Inflammatory macrophage treated with lipopolysaccharide for 4 hours (primary cell): ENCODE measurements around the gene GDF10.

Experiments used
- DNase-seq: peaks from one replicate; pipeline ENCODE4 v3.0.0-alpha.2; 2020

The GDF10 gene

GRCh38 chr10:47317251-47317650 is 17.3 kb downstream of the GDF10 start:
- no peak for DNase-seq

- DNase-seq: no peak
Observed at GRCh38 chr10:47318706-47319105, 18.7 kb downstream of the GDF10 start.

GRCh38 chr10:47319784-47320183 is 19.8 kb downstream of the GDF10 start:
- no peak for DNase-seq

- no peak for DNase-seq
Observed at GRCh38 chr10:47320812-47321211, 20.8 kb downstream of the GDF10 start.

- DNase-seq: no peak
Observed at GRCh38 chr10:47321521-47322195, 21.7 kb downstream of the GDF10 start.

- DNase-seq: no peak
Observed at GRCh38 chr10:47322300-47323061, 22.5 kb downstream of the GDF10 start, which contains the start of gene GDF2. Gene GDF2, plus strand, starts transcription at chr10:47322454. Its CDS starts 215 bp downstream, at chr10:47322669.

GRCh38 chr10:47323087-47323486 is 23.1 kb downstream of the GDF10 start:
- DNase-seq: no peak

- no peak for DNase-seq
Observed at GRCh38 chr10:47323636-47324296, 23.8 kb downstream of the GDF10 start.

GRCh38 chr10:47325303-47326291 is 25.6 kb downstream of the GDF10 start:
- no peak for DNase-seq

- DNase-seq: no peak
Observed at GRCh38 chr10:47326306-47326926, 26.4 kb downstream of the GDF10 start.

- no peak for DNase-seq
Observed at GRCh38 chr10:47326927-47327330, 26.9 kb downstream of the GDF10 start.

- no peak for DNase-seq
Observed at GRCh38 chr10:47329855-47330254, 29.9 kb downstream of the GDF10 start.

GRCh38 chr10:47330366-47330765 is 30.4 kb downstream of the GDF10 start:
- DNase-seq: no peak

GRCh38 chr10:47330804-47331203 is 30.8 kb downstream of the GDF10 start:
- no peak for DNase-seq

- DNase-seq: no peak
Observed at GRCh38 chr10:47331491-47331890, 31.5 kb downstream of the GDF10 start.

GRCh38 chr10:47331954-47332353 is 32.0 kb downstream of the GDF10 start:
- DNase-seq: no peak

GRCh38 chr10:47332371-47332770 is 32.4 kb downstream of the GDF10 start:
- no peak for DNase-seq

- no peak for DNase-seq
Observed at GRCh38 chr10:47332946-47333345, 32.9 kb downstream of the GDF10 start.

GRCh38 chr10:47333532-47333931 is 33.5 kb downstream of the GDF10 start:
- no peak for DNase-seq

- no peak for DNase-seq
Observed at GRCh38 chr10:47334466-47335295, 34.7 kb downstream of the GDF10 start.

GRCh38 chr10:47335906-47336305 is 35.9 kb downstream of the GDF10 start:
- DNase-seq: no peak
